ENCODE data around the gene ACTMAP. TPM values are rescaled to one million over a fixed set of nuclear protein-coding genes. Genes with fewer than 3 reads are reported as not detected.

ACTMAP gene
- total and polyA plus RNA-seq, 2 of the 8 experiments (the other 6 are each of a cell fraction or from before 2014, with no cell fraction given) = 24.1 to 26.5 TPM

DNA sequence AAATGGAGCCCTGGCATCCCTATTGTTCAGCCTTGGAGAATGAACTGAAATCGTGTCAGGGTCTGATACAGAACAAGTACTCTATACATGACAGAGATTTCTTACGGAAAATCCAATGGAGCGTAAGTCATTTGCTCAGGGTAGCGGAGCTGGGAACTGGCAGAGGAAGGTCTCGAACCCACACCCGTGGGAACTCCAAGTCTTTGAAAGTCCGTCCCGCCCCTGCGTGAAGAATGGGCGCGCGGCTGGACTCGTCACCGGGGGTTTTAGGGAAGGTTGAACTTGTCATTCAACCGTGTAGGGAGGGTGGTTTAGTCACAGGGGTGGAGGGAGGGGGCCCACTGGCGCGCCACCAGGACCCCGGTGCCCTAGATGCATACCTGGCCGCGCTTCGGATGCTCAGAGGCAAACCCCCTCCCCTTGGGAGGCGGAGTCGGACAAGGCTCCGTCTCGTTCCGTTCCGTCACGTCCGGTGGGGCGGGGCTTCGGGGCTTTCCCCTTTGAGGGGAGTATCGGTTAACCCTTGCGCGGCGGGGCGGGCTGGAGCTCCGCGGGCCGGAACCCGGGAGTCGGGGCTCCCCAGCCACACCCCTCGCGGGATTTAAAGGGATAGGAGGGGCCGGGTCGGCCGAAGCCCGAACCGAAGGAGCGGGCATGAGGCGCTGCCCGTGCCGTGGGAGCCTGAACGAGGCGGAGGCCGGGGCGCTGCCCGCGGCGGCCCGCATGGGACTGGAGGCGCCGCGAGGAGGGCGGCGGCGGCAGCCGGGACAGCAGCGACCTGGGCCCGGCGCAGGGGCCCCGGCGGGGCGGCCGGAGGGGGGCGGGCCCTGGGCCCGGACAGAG is 33.6 kb downstream of the ACTMAP start, which contains the start of the genes COQ8B and ITPKC (continued):
- peak; percentile 74; the same call in 1 of the 2 replicates for TF ChIP-seq PHF8 (conservative IDR thresholded peaks at IDR 0.05; ENCODE audit: low read depth, low read length)
- TF ChIP-seq ASH2L (IDR thresholded peaks at IDR 0.05; ENCODE audit: low read length) = peak; percentile 10

All from H1 (cell line).